ENCODE data around the gene CETN1. TPM values are rescaled to one million over a fixed set of nuclear protein-coding genes. Genes with fewer than 3 reads are reported as not detected.

CETN1 gene
- total RNA-seq, 1 experiment from 2014 or later: not detected

- no peak overlapping the region for H3K27ac ChIP-seq (ENCODE audit: low read length)
- H4K20me1 ChIP-seq (ENCODE audit: insufficient read depth, low read depth, low read length): no peaks in the 10 kb centered on the region
- H3K9me3 ChIP-seq (ENCODE audit: low read length): no peaks in the 10 kb centered on the region
- H2AFZ ChIP-seq (ENCODE audit: low read length): no peak overlapping the region
- H3K4me3 ChIP-seq (ENCODE audit: low read length): no peak overlapping the region
- H3K4me1 ChIP-seq (ENCODE audit: low read length): no peaks in the 10 kb centered on the region
- H3K4me2 ChIP-seq (ENCODE audit: low read depth, low read length, poor library complexity, severe bottlenecking): no peak overlapping the region
- no peak for DNase-seq
- H3K9me2 ChIP-seq (replicated peaks; ENCODE audit: insufficient read depth, low read length): no peaks in the 10 kb centered on the region
- H3K36me3 ChIP-seq (ENCODE audit: insufficient read depth, low read length): no peaks in the 10 kb centered on the region
- no peak overlapping the region for H3K9ac ChIP-seq (ENCODE audit: low read length)
- H3K79me2 ChIP-seq (ENCODE audit: low read length): no peaks in the 10 kb centered on the region
- H3K27me3 ChIP-seq (ENCODE audit: low read length): no peaks in the 10 kb centered on the region
Measured at GRCh38 chr18:622289-622688, 42.1 kb downstream of the CETN1 start.

- H4K20me1 ChIP-seq (ENCODE audit: insufficient read depth, low read depth, low read length): no peaks in the 10 kb centered on the region
- no peak overlapping the region for H3K27ac ChIP-seq (ENCODE audit: low read length)
- H3K9me2 ChIP-seq (replicated peaks; ENCODE audit: insufficient read depth, low read length): no peaks in the 10 kb centered on the region
- no peaks in the 10 kb centered on the region for H3K79me2 ChIP-seq (ENCODE audit: low read length)
- no peak overlapping the region for H3K4me3 ChIP-seq (ENCODE audit: low read length)
- no peaks in the 10 kb centered on the region for H3K27me3 ChIP-seq (ENCODE audit: low read length)
- DNase-seq: peak; percentile 78
- H2AFZ ChIP-seq (ENCODE audit: low read length): no peak overlapping the region
- no peak overlapping the region for H3K4me2 ChIP-seq (ENCODE audit: low read depth, low read length, poor library complexity, severe bottlenecking)
- no peaks in the 10 kb centered on the region for H3K36me3 ChIP-seq (ENCODE audit: insufficient read depth, low read length)
- H3K9ac ChIP-seq (ENCODE audit: low read length): no peak overlapping the region
- H3K9me3 ChIP-seq (ENCODE audit: low read length): no peaks in the 10 kb centered on the region
- H3K4me1 ChIP-seq (ENCODE audit: low read length): no peaks in the 10 kb centered on the region
Measured at GRCh38 chr18:623761-624620, 43.8 kb downstream of the CETN1 start.

- Histone ChIP-seq H3K4me3 (ENCODE audit: low read length) (no peak overlapping the region), H3K9ac (ENCODE audit: low read length) (no peak overlapping the region), H4K20me1 (ENCODE audit: insufficient read depth, low read depth, low read length) (no peaks in the 10 kb centered on the region), H3K4me1 (ENCODE audit: low read length) (no peaks in the 10 kb centered on the region), H3K4me2 (ENCODE audit: low read depth, low read length, poor library complexity, severe bottlenecking) (no peak overlapping the region), H3K79me2 (ENCODE audit: low read length) (no peaks in the 10 kb centered on the region), H3K9me2 (replicated peaks; ENCODE audit: insufficient read depth, low read length) (no peaks in the 10 kb centered on the region), H3K27ac (ENCODE audit: low read length) (no peak overlapping the region), H3K27me3 (ENCODE audit: low read length) (no peaks in the 10 kb centered on the region), H3K9me3 (ENCODE audit: low read length) (no peaks in the 10 kb centered on the region), H2AFZ (ENCODE audit: low read length) (no peak overlapping the region), H3K36me3 (ENCODE audit: insufficient read depth, low read length) (no peaks in the 10 kb centered on the region)
- DNase-seq: no peak
Measured at GRCh38 chr18:627231-627630, 47.1 kb downstream of the CETN1 start.

GRCh38 chr18:629269-630150 is 49.3 kb downstream of the CETN1 start:
- H3K27ac ChIP-seq (ENCODE audit: low read length): no peak overlapping the region
- H3K4me2 ChIP-seq (ENCODE audit: low read depth, low read length, poor library complexity, severe bottlenecking): no peak overlapping the region
- H3K27me3 ChIP-seq (ENCODE audit: low read length): no peaks in the 10 kb centered on the region
- DNase-seq: no peak
- no peaks in the 10 kb centered on the region for H3K36me3 ChIP-seq (ENCODE audit: insufficient read depth, low read length)
- H3K79me2 ChIP-seq (ENCODE audit: low read length): no peaks in the 10 kb centered on the region
- H3K9me2 ChIP-seq (replicated peaks; ENCODE audit: insufficient read depth, low read length): no peaks in the 10 kb centered on the region
- no peaks in the 10 kb centered on the region for H3K4me1 ChIP-seq (ENCODE audit: low read length)
- H3K9me3 ChIP-seq (ENCODE audit: low read length): no peaks in the 10 kb centered on the region
- H3K9ac ChIP-seq (ENCODE audit: low read length): no peak overlapping the region
- no peaks in the 10 kb centered on the region for H4K20me1 ChIP-seq (ENCODE audit: insufficient read depth, low read depth, low read length)
- H3K4me3 ChIP-seq (ENCODE audit: low read length): no peak overlapping the region
- H2AFZ ChIP-seq (ENCODE audit: low read length): no peak overlapping the region

- H3K27me3 ChIP-seq (ENCODE audit: low read length): no peaks in the 10 kb centered on the region
- no peak overlapping the region for H3K4me2 ChIP-seq (ENCODE audit: low read depth, low read length, poor library complexity, severe bottlenecking)
- no peaks in the 10 kb centered on the region for H3K9me3 ChIP-seq (ENCODE audit: low read length)
- H3K79me2 ChIP-seq (ENCODE audit: low read length): no peaks in the 10 kb centered on the region
- no peak overlapping the region for H3K4me3 ChIP-seq (ENCODE audit: low read length)
- H3K9me2 ChIP-seq (replicated peaks; ENCODE audit: insufficient read depth, low read length): no peaks in the 10 kb centered on the region
- H3K9ac ChIP-seq (ENCODE audit: low read length): no peak overlapping the region
- no peak for DNase-seq
- H4K20me1 ChIP-seq (ENCODE audit: insufficient read depth, low read depth, low read length): no peaks in the 10 kb centered on the region
- H3K27ac ChIP-seq (ENCODE audit: low read length): no peak overlapping the region
- no peak overlapping the region for H2AFZ ChIP-seq (ENCODE audit: low read length)
- no peaks in the 10 kb centered on the region for H3K4me1 ChIP-seq (ENCODE audit: low read length)
- no peaks in the 10 kb centered on the region for H3K36me3 ChIP-seq (ENCODE audit: insufficient read depth, low read length)
Measured at GRCh38 chr18:631560-631959, 51.4 kb downstream of the CETN1 start.

Other genes with a start within 250 kb of the CETN1 start
- gene COLEC12, start 79.7 kb upstream of the CETN1 start, total RNA-seq (2014; rRNA removed; shearing (Covaris generic); ENCODE audit: low replicate concordance): not detected in 2 replicates
- gene CLUL1, start 16.6 kb downstream of the CETN1 start, total RNA-seq (2014; rRNA removed; shearing (Covaris generic); ENCODE audit: low replicate concordance): not detected in 2 replicates
- 21.8 and 42.3 TPM in 2 replicates for gene TYMS, start 77.3 kb downstream of the CETN1 start, total RNA-seq (2014; rRNA removed; shearing (Covaris generic); ENCODE audit: low replicate concordance)
- 54.6 and 68.7 TPM in 2 replicates for gene ENOSF1, start 132.2 kb downstream of the CETN1 start, total RNA-seq (2014; rRNA removed; shearing (Covaris generic); ENCODE audit: low replicate concordance)
- not detected in 2 replicates for gene YES1, start 231.9 kb downstream of the CETN1 start, total RNA-seq (2014; rRNA removed; shearing (Covaris generic); ENCODE audit: low replicate concordance)

Measured in Karpas-422 (cell line).